HepG2 (cell line): ENCODE measurements around the gene SP5. TPM values are rescaled to one million over a fixed set of nuclear protein-coding genes. Genes with fewer than 3 reads are reported as not detected.
A peak's percentile ranks its signal among the peaks of the same experiment; 100 is the strongest.

ENCODE experiments used
- ATM ChIP-seq: fragments of 450-650 bp; IDR thresholded peaks from 2 replicates; pipeline ENCODE4 v1.7.1; 2017; ENCODE audit warnings: mild to moderate bottlenecking, borderline replicate concordance
- ELF3 ChIP-seq: IDR thresholded peaks from 2 replicates; pipeline ENCODE4 v1.6.1; 2016; ENCODE audit warnings: missing genetic modification reagents, missing compliant biosample characterization
- GTF3A ChIP-seq: sonication (generic); formaldehyde crosslinking; conservative IDR thresholded peaks from 2 replicates; pipeline ENCODE4 v1.4.0; 2020; ENCODE audit warnings: mild to moderate bottlenecking, missing genetic modification reagents
- IKZF4 ChIP-seq: sonication (generic); formaldehyde crosslinking; IDR thresholded peaks from 2 replicates; pipeline ENCODE4 v1.5.1; 2020; ENCODE audit warnings: borderline replicate concordance, mild to moderate bottlenecking, low read depth, missing genetic modification reagents; ENCODE audit errors: not compliant biosample characterization
- KMT2B ChIP-seq: IDR thresholded peaks from 2 replicates; pipeline ENCODE4 v1.6.1; 2016; ENCODE audit warnings: missing genetic modification reagents, missing compliant biosample characterization
- MED13 ChIP-seq: sonication (generic); formaldehyde crosslinking; IDR thresholded peaks from 2 replicates; pipeline ENCODE4 v1.5.0; 2020; ENCODE audit warnings: missing genetic modification reagents
- NFAT5 ChIP-seq: sonication (generic); formaldehyde crosslinking; IDR thresholded peaks from 2 replicates; pipeline ENCODE4 v1.4.0; 2020; ENCODE audit warnings: missing genetic modification reagents
- PAXIP1 ChIP-seq: sonication (generic); formaldehyde crosslinking; conservative IDR thresholded peaks from 2 replicates; pipeline ENCODE4 v1.4.0; 2020; ENCODE audit warnings: mild to moderate bottlenecking, missing genetic modification reagents, moderate library complexity
- POGZ ChIP-seq: sonication (generic); formaldehyde crosslinking; IDR thresholded peaks from 2 replicates; pipeline ENCODE4 v1.4.0; 2020; ENCODE audit warnings: mild to moderate bottlenecking, missing genetic modification reagents
- SMAD9 ChIP-seq: sonication (generic); formaldehyde crosslinking; IDR thresholded peaks from 2 replicates; pipeline ENCODE4 v1.5.1; 2020; ENCODE audit warnings: mild to moderate bottlenecking, missing genetic modification reagents
- SPEN ChIP-seq: sonication (generic); formaldehyde crosslinking; IDR thresholded peaks from 2 replicates; pipeline ENCODE4 v1.5.1; 2020; ENCODE audit warnings: low read depth, mild to moderate bottlenecking, missing genetic modification reagents
- SUZ12 ChIP-seq: fragments of 150-350 bp; IDR thresholded peaks from 2 replicates; pipeline ENCODE4 v1.6.1; 2014; ENCODE audit warnings: low read depth, low read length
- TBL1XR1 ChIP-seq: fragments of 150-350 bp; IDR thresholded peaks from 2 replicates; pipeline ENCODE4 v1.6.1; 2014; ENCODE audit warnings: borderline replicate concordance, low read length; ENCODE audit not compliant: partially characterized antibody
- WIZ ChIP-seq: sonication (generic); formaldehyde crosslinking; IDR thresholded peaks from 2 replicates; pipeline ENCODE4 v1.5.1; 2020; ENCODE audit warnings: mild to moderate bottlenecking, missing genetic modification reagents
- ZBTB21 ChIP-seq: sonication (generic); formaldehyde crosslinking; IDR thresholded peaks from 2 replicates; pipeline ENCODE4 v1.4.0; 2020; ENCODE audit warnings: missing genetic modification reagents
- ZFP41 ChIP-seq: sonication (generic); formaldehyde crosslinking; IDR thresholded peaks from 2 replicates; pipeline ENCODE4 v1.4.0; 2020; ENCODE audit warnings: mild to moderate bottlenecking, missing genetic modification reagents, borderline replicate concordance
- ZNF101 ChIP-seq: sonication (generic); formaldehyde crosslinking; IDR thresholded peaks from 2 replicates; pipeline ENCODE4 v1.4.0; 2020; ENCODE audit warnings: mild to moderate bottlenecking, low read depth, missing genetic modification reagents, borderline replicate concordance
- ZNF260 ChIP-seq: sonication (generic); formaldehyde crosslinking; IDR thresholded peaks from 2 replicates; pipeline ENCODE4 v1.4.0; 2020; ENCODE audit warnings: missing genetic modification reagents, low read depth, mild to moderate bottlenecking, borderline replicate concordance
- ZNF331 ChIP-seq: sonication (generic); formaldehyde crosslinking; IDR thresholded peaks from 2 replicates; pipeline ENCODE4 v1.4.0; 2020; ENCODE audit warnings: missing genetic modification reagents
- ZNF441 ChIP-seq: sonication (generic); formaldehyde crosslinking; IDR thresholded peaks from 2 replicates; pipeline ENCODE4 v1.7.0; 2021; ENCODE audit warnings: missing genetic modification reagents, borderline replicate concordance
- ZNF672 ChIP-seq: sonication (generic); formaldehyde crosslinking; IDR thresholded peaks from 2 replicates; pipeline ENCODE4 v1.8.1; 2022; ENCODE audit warnings: missing genetic modification reagents
- ZNF790 ChIP-seq: sonication (generic); formaldehyde crosslinking; IDR thresholded peaks from 2 replicates; pipeline ENCODE4 v1.8.0; 2022; ENCODE audit warnings: missing genetic modification reagents, mild to moderate bottlenecking, borderline replicate concordance
- polyA plus RNA-seq, 8 experiments: library from polyadenylated mRNA; depleted of rRNA in 3 of 8; stranded (reverse) in 7 of 8; unstranded in 1 of 8; fragments of >200 nt; fragmentation: Illumina TruSeq in 4 of 8; extraction: Trizol in 4 of 8; gene quantifications; 2 replicates each; pipeline versions ENCODE4 v1.2.1 to v1.2.3, GENCODE V29; 2011 to 2016; ENCODE audit warnings: low read depth in 4 of 8, missing spikeins in 1 of 8, mixed read lengths in 1 of 8; ENCODE audit not compliant: insufficient read depth in 1 of 8
- total RNA-seq, 5 experiments: library from RNA; depleted of rRNA; stranded (reverse); fragments of >200 nt; fragmentation: Illumina TruSeq; extraction: Trizol; gene quantifications; 2 replicates each; pipeline ENCODE4 v1.2.3, GENCODE V29; 2016; ENCODE audit warnings: low read depth in 1 of 5

Gene SP5
- total and polyA plus RNA-seq, 2 of the 13 experiments (the other 11 are each of a cell fraction or from before 2014, with no cell fraction given): 50.8 to 119 TPM

DNA sequence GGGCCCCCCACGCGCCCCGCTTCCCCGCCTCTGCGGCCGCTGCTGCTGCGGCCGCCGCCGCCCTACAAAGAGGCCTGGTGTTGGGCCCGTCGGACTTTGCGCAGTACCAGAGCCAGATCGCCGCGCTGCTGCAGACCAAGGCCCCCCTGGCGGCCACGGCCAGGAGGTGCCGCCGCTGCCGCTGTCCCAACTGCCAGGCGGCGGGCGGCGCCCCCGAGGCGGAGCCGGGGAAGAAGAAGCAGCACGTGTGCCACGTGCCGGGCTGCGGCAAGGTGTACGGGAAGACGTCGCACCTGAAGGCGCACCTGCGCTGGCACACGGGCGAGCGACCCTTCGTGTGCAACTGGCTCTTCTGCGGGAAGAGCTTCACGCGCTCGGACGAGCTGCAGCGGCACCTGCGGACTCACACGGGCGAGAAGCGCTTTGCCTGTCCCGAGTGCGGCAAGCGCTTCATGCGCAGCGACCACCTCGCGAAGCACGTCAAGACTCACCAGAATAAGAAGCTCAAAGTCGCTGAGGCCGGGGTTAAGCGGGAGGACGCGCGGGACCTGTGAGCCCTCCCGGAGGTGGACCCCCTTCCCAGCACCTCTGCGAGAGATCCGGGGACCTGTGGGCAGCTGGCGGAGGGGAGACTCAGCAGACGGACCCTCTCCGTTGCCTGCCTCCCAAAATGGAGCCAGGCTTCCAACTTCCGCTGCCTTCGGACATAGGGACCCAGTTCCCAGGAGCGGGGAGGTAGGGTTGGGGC lies 1.9 kb downstream of the SP5 start (continued):
- TF ChIP-seq NFAT5 (CRISPR knock-in tag) (peak; percentile 91), ZNF331 (peak; percentile 35; the same call in 1 of the 2 replicates), ELF3 (CRISPR knock-in tag) (peak; percentile 42; the same call in 1 of the 2 replicates), SUZ12 (no peak), ZBTB21 (CRISPR knock-in tag) (no peak), KMT2B (CRISPR knock-in tag) (no peak), ZFP41 (0 out of 2 replicates have a peak, but pooled peaks have one; percentile 63), ZNF790 (CRISPR knock-in tag) (peak; percentile 66; the same call in 1 of the 2 replicates), MED13 (CRISPR knock-in tag) (peak; percentile 91; the same call in 1 of the 2 replicates), ZNF101 (CRISPR knock-in tag) (no peak), WIZ (CRISPR knock-in tag) (no peak), ZNF672 (CRISPR knock-in tag) (no peak), GTF3A (CRISPR knock-in tag) (no peak), ZNF441 (CRISPR knock-in tag) (peak; percentile 78), ZNF260 (CRISPR knock-in tag) (no peak; the same call in 1 of the 2 replicates), SMAD9 (CRISPR knock-in tag) (peak; percentile 96), POGZ (CRISPR knock-in tag) (no peak), ATM (no peak), SPEN (CRISPR knock-in tag) (peak; percentile 85), PAXIP1 (CRISPR knock-in tag) (peak; percentile 49; the same call in 1 of the 2 replicates), TBL1XR1 (no peak), IKZF4 (CRISPR knock-in tag) (peak; percentile 91)
